Upper lobe of left lung (tissue), 4 donors: ENCODE results near the gene AQP3.

Source experiments
- CTCF ChIP-seq, 6 experiments: fragments of 450-650 bp in 4 of 6; fragments of 200-600 bp in 2 of 6; sonication (generic) in 2 of 6; IDR thresholded peaks; one replicate each; pipeline ENCODE4 v1.5.1; 2016 to 2019; ENCODE audit warnings: antibody characterized with exemption in 6 of 6
- EP300 ChIP-seq, 4 donors: sonication (generic); formaldehyde crosslinking; IDR thresholded peaks; one replicate each; pipeline ENCODE4 v1.5.1; 2017; ENCODE audit warnings: antibody characterized with exemption in 4 of 4, control low read depth in 2 of 4

GRCh38 chr9:33416996-33417395 is 30.4 kb downstream of the AQP3 start:
- TF ChIP-seq CTCF (IDR thresholded peaks at IDR 0.05) (no peak), EP300 (IDR thresholded peaks at IDR 0.05) (no peak)
